ENCODE measurements around the gene FAM135A.

Gene FAM135A

DNA sequence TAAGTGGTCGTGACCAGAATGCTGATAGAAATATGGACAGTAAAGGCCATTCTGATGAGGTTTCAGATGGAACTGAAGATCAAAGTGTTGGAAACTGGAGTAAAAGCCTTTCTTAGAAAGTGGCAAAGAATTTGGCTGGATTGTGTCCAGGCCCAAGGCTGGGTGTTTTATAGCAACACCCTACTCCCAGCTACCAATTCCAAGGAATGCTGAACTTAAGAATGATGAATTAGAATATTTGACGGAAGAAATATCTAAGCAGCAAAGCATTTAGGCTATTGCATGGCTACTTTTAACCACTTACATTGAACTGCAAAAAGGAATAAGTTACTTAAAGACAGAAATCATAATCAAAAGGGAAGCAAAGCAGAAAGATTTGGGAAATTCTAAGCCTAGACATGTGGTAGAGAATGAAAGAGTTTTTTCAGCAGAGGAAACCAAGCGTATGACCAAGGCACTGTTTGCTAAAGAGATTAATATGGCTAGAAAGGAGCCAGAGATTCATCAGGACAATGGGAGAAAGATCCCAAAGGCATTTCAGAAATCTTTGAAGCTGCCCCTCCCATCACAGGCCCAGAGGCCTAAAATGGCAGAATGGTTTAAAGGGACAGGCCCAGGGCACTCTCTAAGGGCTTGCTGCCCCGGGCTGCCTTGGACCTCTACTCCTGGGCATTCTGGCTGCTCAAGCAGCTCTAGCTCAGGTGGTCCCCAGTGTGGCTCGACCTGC lies 179.2 kb downstream of the FAM135A start:
- TF ChIP-seq GABPA (IDR thresholded peaks at IDR 0.05; ENCODE audit: low read depth): no peak
- TF ChIP-seq, protein P1, sequence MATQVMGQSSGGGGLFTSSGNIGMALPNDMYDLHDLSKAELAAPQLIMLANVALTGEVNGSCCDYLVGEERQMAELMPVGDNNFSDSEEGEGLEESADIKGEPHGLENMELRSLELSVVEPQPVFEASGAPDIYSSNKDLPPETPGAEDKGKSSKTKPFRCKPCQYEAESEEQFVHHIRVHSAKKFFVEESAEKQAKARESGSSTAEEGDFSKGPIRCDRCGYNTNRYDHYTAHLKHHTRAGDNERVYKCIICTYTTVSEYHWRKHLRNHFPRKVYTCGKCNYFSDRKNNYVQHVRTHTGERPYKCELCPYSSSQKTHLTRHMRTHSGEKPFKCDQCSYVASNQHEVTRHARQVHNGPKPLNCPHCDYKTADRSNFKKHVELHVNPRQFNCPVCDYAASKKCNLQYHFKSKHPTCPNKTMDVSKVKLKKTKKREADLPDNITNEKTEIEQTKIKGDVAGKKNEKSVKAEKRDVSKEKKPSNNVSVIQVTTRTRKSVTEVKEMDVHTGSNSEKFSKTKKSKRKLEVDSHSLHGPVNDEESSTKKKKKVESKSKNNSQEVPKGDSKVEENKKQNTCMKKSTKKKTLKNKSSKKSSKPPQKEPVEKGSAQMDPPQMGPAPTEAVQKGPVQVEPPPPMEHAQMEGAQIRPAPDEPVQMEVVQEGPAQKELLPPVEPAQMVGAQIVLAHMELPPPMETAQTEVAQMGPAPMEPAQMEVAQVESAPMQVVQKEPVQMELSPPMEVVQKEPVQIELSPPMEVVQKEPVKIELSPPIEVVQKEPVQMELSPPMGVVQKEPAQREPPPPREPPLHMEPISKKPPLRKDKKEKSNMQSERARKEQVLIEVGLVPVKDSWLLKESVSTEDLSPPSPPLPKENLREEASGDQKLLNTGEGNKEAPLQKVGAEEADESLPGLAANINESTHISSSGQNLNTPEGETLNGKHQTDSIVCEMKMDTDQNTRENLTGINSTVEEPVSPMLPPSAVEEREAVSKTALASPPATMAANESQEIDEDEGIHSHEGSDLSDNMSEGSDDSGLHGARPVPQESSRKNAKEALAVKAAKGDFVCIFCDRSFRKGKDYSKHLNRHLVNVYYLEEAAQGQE (IDR thresholded peaks at IDR 0.05; ENCODE audit: insufficient replicate concordance, low read depth): no peak
- no peak for TF ChIP-seq SPI1 (IDR thresholded peaks at IDR 0.05; ENCODE audit: borderline replicate concordance, low read depth)
- no peak for TF ChIP-seq POLR2AphosphoS5 (IDR thresholded peaks at IDR 0.05; ENCODE audit: low read depth)
- TF ChIP-seq, protein P2, sequence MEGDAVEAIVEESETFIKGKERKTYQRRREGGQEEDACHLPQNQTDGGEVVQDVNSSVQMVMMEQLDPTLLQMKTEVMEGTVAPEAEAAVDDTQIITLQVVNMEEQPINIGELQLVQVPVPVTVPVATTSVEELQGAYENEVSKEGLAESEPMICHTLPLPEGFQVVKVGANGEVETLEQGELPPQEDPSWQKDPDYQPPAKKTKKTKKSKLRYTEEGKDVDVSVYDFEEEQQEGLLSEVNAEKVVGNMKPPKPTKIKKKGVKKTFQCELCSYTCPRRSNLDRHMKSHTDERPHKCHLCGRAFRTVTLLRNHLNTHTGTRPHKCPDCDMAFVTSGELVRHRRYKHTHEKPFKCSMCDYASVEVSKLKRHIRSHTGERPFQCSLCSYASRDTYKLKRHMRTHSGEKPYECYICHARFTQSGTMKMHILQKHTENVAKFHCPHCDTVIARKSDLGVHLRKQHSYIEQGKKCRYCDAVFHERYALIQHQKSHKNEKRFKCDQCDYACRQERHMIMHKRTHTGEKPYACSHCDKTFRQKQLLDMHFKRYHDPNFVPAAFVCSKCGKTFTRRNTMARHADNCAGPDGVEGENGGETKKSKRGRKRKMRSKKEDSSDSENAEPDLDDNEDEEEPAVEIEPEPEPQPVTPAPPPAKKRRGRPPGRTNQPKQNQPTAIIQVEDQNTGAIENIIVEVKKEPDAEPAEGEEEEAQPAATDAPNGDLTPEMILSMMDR (IDR thresholded peaks at IDR 0.05; ENCODE audit: insufficient read depth, low read length): no peak
- Histone ChIP-seq H3K27me3 (ENCODE audit: insufficient read depth, poor library complexity, severe bottlenecking) (no peaks in the 10 kb centered on the region), H3K4me3 (replicated peaks; ENCODE audit: insufficient read depth, low read length) (no peak overlapping the region), H3K27ac (replicated peaks) (no peak overlapping the region)
- no peak for DNase-seq (ENCODE audit: low read depth in 1 of 2, low spot score in 1 of 2)

DNA sequence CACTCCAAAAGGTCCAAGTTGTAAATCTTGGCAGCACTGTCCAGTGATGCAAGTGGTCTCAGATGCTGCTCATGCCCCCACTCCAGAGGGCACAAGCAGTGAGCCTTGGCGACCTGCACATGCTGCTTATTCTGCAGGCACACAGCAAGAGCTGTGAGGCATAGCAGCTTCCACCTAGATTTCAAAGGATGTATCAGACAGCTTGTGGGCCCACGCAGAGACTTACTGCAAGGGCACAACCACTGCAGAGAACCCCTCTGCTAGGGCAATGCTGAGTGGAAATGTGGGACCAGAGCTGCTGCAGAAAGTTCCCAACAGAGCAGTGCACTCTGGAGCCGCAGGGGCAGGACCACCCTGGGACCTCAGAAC lies 179.8 kb downstream of the FAM135A start:
- H3K4me3 ChIP-seq (replicated peaks; ENCODE audit: insufficient read depth, low read length): no peak overlapping the region
- no peak overlapping the region for H3K27ac ChIP-seq (replicated peaks)
- TF ChIP-seq, protein P2 (IDR thresholded peaks at IDR 0.05; ENCODE audit: insufficient read depth, low read length): no peak
- TF ChIP-seq, protein P1 (IDR thresholded peaks at IDR 0.05; ENCODE audit: insufficient replicate concordance, low read depth): no peak
- no peak for TF ChIP-seq SPI1 (IDR thresholded peaks at IDR 0.05; ENCODE audit: borderline replicate concordance, low read depth)
- no peak for TF ChIP-seq GABPA (IDR thresholded peaks at IDR 0.05; ENCODE audit: low read depth)
- TF ChIP-seq POLR2AphosphoS5 (IDR thresholded peaks at IDR 0.05; ENCODE audit: low read depth): no peak
- no peaks in the 10 kb centered on the region for H3K27me3 ChIP-seq (ENCODE audit: insufficient read depth, poor library complexity, severe bottlenecking)
- no peak for DNase-seq (ENCODE audit: low read depth in 1 of 2, low spot score in 1 of 2)

DNA sequence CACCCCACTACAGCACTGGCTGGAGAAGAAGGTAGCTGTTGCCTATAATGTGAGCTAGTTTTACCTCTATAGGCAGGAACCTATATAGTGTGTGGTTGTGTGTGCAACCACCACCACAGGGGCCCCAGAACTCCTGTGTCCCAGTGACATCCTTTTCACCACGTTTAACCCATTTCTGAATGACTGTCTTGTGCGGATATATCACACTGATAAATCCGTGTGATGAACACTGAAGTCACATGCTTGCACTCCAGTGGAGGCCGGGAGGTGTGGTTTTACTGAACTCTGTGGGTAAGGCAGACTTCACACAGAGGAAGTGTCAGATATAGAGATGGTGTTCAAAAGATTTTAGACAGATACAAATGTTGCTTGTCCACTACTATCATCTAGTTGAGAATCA lies 185.9 kb downstream of the FAM135A start:
- no peak overlapping the region for H3K27ac ChIP-seq (replicated peaks)
- no peaks in the 10 kb centered on the region for H3K27me3 ChIP-seq (ENCODE audit: insufficient read depth, poor library complexity, severe bottlenecking)
- no peak overlapping the region for H3K4me3 ChIP-seq (replicated peaks; ENCODE audit: insufficient read depth, low read length)
- TF ChIP-seq, protein P2 (IDR thresholded peaks at IDR 0.05; ENCODE audit: insufficient read depth, low read length): no peak
- no peak for TF ChIP-seq POLR2AphosphoS5 (IDR thresholded peaks at IDR 0.05; ENCODE audit: low read depth)
- DNase-seq (ENCODE audit: low read depth in 1 of 2, low spot score in 1 of 2): no peak

DNA sequence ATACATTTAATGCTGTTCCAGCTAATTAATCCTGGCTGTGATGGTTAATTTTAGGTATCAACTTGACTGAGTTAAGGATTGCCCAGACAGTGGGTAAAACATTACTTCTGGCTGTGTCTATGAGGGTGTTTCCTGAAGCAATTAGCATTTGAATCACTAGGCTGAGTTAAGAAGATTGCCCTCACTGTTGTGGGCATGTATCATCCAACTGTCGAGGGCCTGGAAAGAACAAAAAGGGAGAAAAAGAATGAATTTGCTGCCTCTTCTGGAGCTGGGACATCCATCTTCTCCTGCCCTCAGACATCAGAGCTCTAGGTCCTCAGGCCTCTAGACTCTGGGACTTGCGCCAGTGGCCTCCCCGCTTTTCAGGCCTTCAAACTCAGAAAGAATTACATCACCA lies 187.7 kb downstream of the FAM135A start:
- Histone ChIP-seq H3K4me3 (replicated peaks; ENCODE audit: insufficient read depth, low read length) (no peak overlapping the region), H3K27me3 (ENCODE audit: insufficient read depth, poor library complexity, severe bottlenecking) (no peaks in the 10 kb centered on the region), H3K27ac (replicated peaks) (no peak overlapping the region)
- TF ChIP-seq GABPA (IDR thresholded peaks at IDR 0.05; ENCODE audit: low read depth) (no peak), SPI1 (IDR thresholded peaks at IDR 0.05; ENCODE audit: borderline replicate concordance, low read depth) (no peak), POLR2AphosphoS5 (IDR thresholded peaks at IDR 0.05; ENCODE audit: low read depth) (no peak)
- TF ChIP-seq, protein P1 (IDR thresholded peaks at IDR 0.05; ENCODE audit: insufficient replicate concordance, low read depth): no peak
- DNase-seq (ENCODE audit: low read depth in 1 of 2, low spot score in 1 of 2): no peak

All from HL-60 (cell line).